ELR (cell line): ENCODE data around the gene IFT43.
"Not testable (repeated sequence)": the region's sequence is repeated elsewhere in the genome, so short reads cannot be mapped to it uniquely, and the experiment has no call there.

ENCODE experiments used
- DNase-seq: peaks from one replicate; pipeline ENCODE4 v3.0.0-alpha.2; 2015; ENCODE audit warnings: low read depth

IFT43 gene

GRCh38 chr14:75980856-75981255, 4.7 kb upstream of the IFT43 start:
- no peak for DNase-seq

- DNase-seq = peak; percentile 82
These were observed 3.9 kb upstream of the IFT43 start, which contains the start of gene TGFB3 for GRCh38 chr14:75981426-75982265. TSS of gene TGFB3 (minus strand) at chr14:75981995. CDS start at chr14:75980893, 1,102 bp downstream.

- peak; percentile 87 for DNase-seq
These were observed 3.1 kb upstream of the IFT43 start for GRCh38 chr14:75982266-75983018.

- no peak for DNase-seq
These were observed 2.6 kb upstream of the IFT43 start for GRCh38 chr14:75983019-75983358.

GRCh38 chr14:75984674-75985073, 889 bp upstream of the IFT43 start:
- DNase-seq = no peak

- DNase-seq = peak; percentile 17
These were observed 839 bp downstream of the IFT43 start for GRCh38 chr14:75986439-75986765.

GRCh38 chr14:75987201-75987970, 1.8 kb downstream of the IFT43 start:
- no peak for DNase-seq

GRCh38 chr14:75989134-75989533, 3.6 kb downstream of the IFT43 start:
- peak; percentile 25 for DNase-seq

GRCh38 chr14:75990297-75990696, 4.7 kb downstream of the IFT43 start:
- DNase-seq = no peak

GRCh38 chr14:75991753-75992152, 6.2 kb downstream of the IFT43 start:
- no peak for DNase-seq

- no peak for DNase-seq
These were observed 8.0 kb downstream of the IFT43 start for GRCh38 chr14:75993567-75994041.

GRCh38 chr14:75995372-75996041, 9.9 kb downstream of the IFT43 start:
- DNase-seq = no peak

- no peak for DNase-seq
These were observed 10.9 kb downstream of the IFT43 start for GRCh38 chr14:75996488-75996887.

GRCh38 chr14:75999511-76000190, 14.1 kb downstream of the IFT43 start:
- DNase-seq = no peak

GRCh38 chr14:76002383-76002782, 16.8 kb downstream of the IFT43 start:
- DNase-seq = no peak

- DNase-seq = no peak
These were observed 20.7 kb downstream of the IFT43 start for GRCh38 chr14:76006253-76006652.

GRCh38 chr14:76007379-76007778, 21.8 kb downstream of the IFT43 start:
- DNase-seq = no peak

GRCh38 chr14:76007852-76008251, 22.3 kb downstream of the IFT43 start:
- peak; percentile 26 for DNase-seq

- not testable (repeated sequence) for DNase-seq
These were observed 24.1 kb downstream of the IFT43 start for GRCh38 chr14:76009627-76010026.

GRCh38 chr14:76011930-76012329, 26.4 kb downstream of the IFT43 start:
- no peak for DNase-seq

- no peak for DNase-seq
These were observed 26.8 kb downstream of the IFT43 start for GRCh38 chr14:76012354-76012753.
